HUES48 (cell line): Measurements from ENCODE around the gene BUD13.

Experiments
- H3K27ac ChIP-seq: one replicate; pipeline ENCODE4 v1.7.0; 2013; ENCODE audit warnings: low read depth, low read length, inconsistent platforms
- H3K27me3 ChIP-seq: 2 replicates; pipeline ENCODE4 v1.6.1; 2013; ENCODE audit warnings: mild to moderate bottlenecking, low read length; ENCODE audit not compliant: control insufficient read depth, insufficient read depth
- H3K36me3 ChIP-seq: 2 replicates; pipeline ENCODE4 v1.6.1; 2013; ENCODE audit warnings: low read length; ENCODE audit not compliant: control insufficient read depth, insufficient read depth
- H3K4me1 ChIP-seq: 2 replicates; pipeline ENCODE4 v1.6.1; 2013; ENCODE audit warnings: mild to moderate bottlenecking, low read length; ENCODE audit not compliant: control insufficient read depth, insufficient read depth
- H3K4me3 ChIP-seq: 2 replicates; pipeline ENCODE4 v1.5.1; 2013; ENCODE audit warnings: mild to moderate bottlenecking, low read depth, low read length
- H3K9ac ChIP-seq: 2 replicates; pipeline ENCODE4 v1.6.1; 2013; ENCODE audit warnings: mild to moderate bottlenecking, low read depth, low read length, moderate library complexity
- H3K9me3 ChIP-seq: 2 replicates; pipeline ENCODE4 v1.6.1; 2013; ENCODE audit warnings: low read length; ENCODE audit not compliant: control insufficient read depth, insufficient read depth

Gene BUD13

DNA sequence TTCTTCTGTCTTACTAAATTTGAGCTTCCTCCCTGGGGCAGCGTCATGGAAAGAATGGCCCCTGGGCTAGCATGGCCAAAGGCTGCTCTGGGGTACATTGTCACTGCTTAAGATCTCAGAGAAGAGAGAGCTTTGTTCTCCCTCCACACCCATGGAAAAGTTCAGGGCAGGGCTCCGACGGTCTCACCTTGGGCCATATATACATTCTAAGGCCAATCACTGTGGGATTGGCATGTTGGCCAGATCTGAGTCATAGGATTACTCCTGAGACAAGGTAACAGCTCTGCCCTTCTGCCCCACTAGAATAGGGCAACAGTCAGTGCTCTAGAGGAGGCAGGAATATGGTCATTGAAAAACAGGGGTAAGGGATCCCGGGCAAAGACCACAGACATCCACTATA, 56.2 kb downstream of the BUD13 start:
- no peak overlapping the region for H3K4me3 ChIP-seq
- H3K27ac ChIP-seq, result no peak overlapping the region
- peaks cover 12% of the 10 kb centered on the region for H3K4me1 ChIP-seq
- no peaks in the 10 kb centered on the region for H3K36me3 ChIP-seq
- H3K9me3 ChIP-seq, result no peaks in the 10 kb centered on the region
- no peak overlapping the region for H3K9ac ChIP-seq
- H3K27me3 ChIP-seq, result peaks cover 4% of the 10 kb centered on the region; the same call in 1 of the 2 replicates

DNA sequence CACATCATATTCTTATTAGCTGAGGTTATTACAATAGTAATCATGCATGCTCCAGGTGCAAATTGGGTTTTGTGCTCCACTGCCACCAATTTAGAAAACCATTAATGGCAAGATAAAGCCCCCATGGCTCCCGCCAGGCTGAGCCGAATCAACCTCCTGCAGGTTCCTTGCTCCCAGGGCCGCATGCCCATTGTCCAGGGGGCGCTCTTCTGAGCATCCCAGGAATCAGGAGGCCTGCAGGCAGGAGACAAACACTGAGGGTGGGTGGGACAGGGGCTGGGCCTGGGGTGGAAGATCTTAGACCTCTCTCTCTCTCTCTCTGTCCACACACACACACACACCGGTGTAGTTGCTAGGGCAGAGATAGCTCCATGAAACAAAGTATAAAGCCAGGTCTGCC, 57.4 kb downstream of the BUD13 start:
- Histone ChIP-seq H3K9ac (no peak overlapping the region), H3K27me3 (peaks cover 10% of the 10 kb centered on the region)

DNA sequence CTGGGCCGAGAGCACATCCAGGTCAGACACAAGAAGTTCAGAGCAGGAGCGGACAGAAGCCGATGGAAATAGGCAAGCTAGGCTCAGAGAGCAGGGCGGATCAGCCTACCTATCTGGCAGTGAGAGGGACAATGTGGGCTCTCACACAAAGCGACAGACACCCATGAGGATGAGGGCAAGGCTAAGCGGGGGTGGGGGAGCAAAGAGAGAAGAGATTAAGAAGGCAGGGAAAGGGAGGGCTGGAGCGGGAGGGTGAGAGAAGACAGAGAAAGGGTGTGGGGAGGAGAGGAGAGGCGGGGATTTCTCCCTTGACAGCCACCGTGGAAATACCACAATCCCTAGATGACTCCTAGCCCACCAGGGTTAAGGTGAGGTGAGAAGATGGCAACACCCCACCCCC, 57.9 kb downstream of the BUD13 start:
- H3K27ac ChIP-seq, result no peak overlapping the region
- H3K36me3 ChIP-seq, result no peaks in the 10 kb centered on the region
- no peaks in the 10 kb centered on the region for H3K9me3 ChIP-seq
- H3K27me3 ChIP-seq, result peaks cover 10% of the 10 kb centered on the region
- H3K4me3 ChIP-seq, result no peak overlapping the region
- peaks cover 21% of the 10 kb centered on the region for H3K4me1 ChIP-seq
- no peak overlapping the region for H3K9ac ChIP-seq

More for the DNA sequence above, 57.4 kb downstream of the BUD13 start:
- Histone ChIP-seq H3K4me1 (peaks cover 18% of the 10 kb centered on the region), H3K36me3 (no peaks in the 10 kb centered on the region), H3K27ac (no peak overlapping the region), H3K4me3 (no peak overlapping the region), H3K9me3 (no peaks in the 10 kb centered on the region)

DNA sequence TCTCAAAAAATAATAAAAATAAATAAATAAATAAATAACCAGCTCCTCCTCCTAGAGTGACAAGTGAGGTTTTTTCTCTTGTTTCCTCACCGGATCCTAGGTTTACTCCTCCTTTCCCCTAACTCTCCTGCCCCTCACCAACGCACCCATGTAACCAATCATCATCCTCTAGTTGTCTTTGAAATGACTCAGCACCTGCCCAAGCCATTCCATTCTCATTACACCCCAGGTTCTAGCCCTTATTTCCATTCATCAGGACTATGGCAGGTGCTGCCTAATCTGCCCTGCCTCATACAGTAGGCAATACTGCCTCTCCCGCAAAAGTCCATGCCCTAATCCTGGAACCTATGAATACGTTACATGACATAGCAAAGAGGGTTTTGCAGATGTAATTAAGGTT, 60.4 kb downstream of the BUD13 start:
- Histone ChIP-seq H3K27me3 (peaks cover 23% of the 10 kb centered on the region), H3K27ac (no peak overlapping the region), H3K36me3 (no peaks in the 10 kb centered on the region), H3K4me1 (peaks cover 31% of the 10 kb centered on the region), H3K9ac (no peak overlapping the region), H3K4me3 (no peak overlapping the region), H3K9me3 (no peaks in the 10 kb centered on the region)

DNA sequence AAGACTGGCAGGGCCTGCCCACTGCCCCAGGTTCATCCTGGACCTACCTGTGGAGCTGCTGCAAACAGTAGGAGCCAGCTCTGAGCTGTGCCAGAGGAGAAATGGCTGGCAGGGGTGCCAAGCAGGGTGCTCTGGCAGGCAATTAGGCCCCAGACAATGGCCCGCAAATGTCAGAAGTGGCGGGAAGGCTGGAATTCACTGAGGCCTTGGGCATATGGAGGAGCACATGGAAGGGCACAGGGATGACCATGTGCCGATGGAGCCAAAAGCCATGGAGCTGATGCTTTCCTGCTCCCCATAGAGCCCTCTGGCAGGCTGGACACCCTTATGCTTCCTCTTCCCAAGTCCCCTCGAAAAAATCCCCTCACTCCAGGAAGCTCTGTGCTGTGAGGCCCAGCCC, 62.0 kb downstream of the BUD13 start:
- Histone ChIP-seq H3K9me3 (no peaks in the 10 kb centered on the region), H3K36me3 (no peaks in the 10 kb centered on the region), H3K27ac (no peak overlapping the region), H3K4me1 (peaks cover 30% of the 10 kb centered on the region), H3K27me3 (peaks cover 27% of the 10 kb centered on the region), H3K9ac (no peak overlapping the region), H3K4me3 (no peak overlapping the region)

DNA sequence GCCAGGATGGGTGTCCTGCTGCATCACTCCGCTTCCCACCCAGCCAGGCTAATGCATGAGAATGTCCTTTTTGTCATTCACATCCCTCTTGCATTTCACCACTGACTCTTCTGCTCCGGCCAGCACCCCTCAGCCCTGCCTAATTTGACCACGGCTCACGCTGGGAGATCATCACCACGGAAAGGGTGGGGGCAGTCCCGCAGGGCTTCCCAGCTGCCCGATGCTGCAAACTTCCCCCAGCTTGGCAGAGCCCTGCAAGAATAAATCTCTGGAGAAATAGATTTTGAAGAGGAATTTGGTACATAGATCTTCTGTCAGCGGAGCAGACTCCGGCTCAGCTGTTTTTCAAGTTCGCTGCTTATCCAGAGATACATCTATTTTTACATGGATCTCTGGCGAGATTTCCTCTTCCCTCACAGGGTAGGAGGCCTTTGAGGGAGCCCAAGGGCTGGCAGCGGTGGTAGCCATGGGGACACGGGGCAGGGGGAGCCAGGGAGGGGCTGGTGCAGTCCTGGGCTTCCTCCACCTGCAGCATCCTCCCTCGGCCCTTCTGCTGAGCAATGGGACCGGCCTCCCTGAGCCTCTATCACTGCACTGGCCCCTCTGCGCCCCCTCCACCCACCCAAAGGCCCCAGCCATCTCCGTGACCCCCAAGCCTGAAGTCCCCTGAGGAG, 62.6 kb downstream of the BUD13 start:
- Histone ChIP-seq H3K4me1 (peaks cover 26% of the 10 kb centered on the region), H3K9ac (no peak overlapping the region), H3K4me3 (no peak overlapping the region)

DNA sequence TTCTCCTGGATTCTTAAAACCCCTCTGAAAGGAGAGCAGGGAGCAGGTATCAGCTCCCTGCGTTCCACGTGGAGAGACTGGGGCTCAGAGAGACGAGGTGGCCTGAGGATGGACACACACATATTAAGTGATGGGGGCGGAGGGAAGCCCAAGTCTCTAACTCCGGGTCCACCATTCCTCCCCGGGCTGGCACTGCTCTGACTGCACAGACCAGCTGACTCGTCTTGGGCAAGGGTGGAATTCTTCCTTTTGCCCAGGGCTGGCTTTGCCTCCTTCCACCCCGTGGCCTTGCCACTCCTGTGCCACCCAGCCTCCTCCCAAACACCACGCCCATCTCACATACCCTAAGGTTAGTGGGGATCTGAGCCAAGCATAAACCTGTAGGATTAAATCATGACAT, 65.0 kb downstream of the BUD13 start:
- H3K4me3 ChIP-seq, result no peak overlapping the region
- peaks cover 27% of the 10 kb centered on the region for H3K27me3 ChIP-seq
- H3K9ac ChIP-seq, result no peak overlapping the region
- H3K4me1 ChIP-seq, result peaks cover 28% of the 10 kb centered on the region
- H3K36me3 ChIP-seq, result no peaks in the 10 kb centered on the region
- no peaks in the 10 kb centered on the region for H3K9me3 ChIP-seq
- H3K27ac ChIP-seq, result no peak overlapping the region

More for the DNA sequence above, 62.6 kb downstream of the BUD13 start:
- no peaks in the 10 kb centered on the region for H3K9me3 ChIP-seq
- no peaks in the 10 kb centered on the region for H3K36me3 ChIP-seq
- H3K27me3 ChIP-seq, result peaks cover 27% of the 10 kb centered on the region
- H3K27ac ChIP-seq, result no peak overlapping the region

DNA sequence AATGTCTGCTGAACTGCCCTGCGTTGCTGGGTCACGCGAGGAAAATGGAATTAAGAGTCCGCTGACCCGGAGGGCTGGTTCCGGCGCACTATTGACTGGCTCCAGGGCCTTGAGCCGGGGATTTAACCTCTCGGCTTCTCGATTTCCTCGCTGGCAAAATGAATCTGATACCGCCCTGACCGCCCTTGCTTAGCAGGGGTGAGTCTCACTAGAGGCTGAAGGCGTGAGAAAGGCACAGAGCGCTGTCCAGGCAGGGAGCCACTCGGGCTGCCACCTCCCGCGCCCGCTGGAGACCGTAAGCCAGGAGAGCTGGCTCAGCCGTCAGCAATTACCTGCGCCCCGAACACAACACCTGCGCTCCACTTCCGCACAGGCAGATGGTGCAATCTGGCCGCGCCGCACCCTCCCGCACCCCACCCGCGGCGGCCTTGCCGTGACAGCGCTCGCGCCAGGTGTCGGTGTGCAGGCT, 65.6 kb downstream of the BUD13 start:
- no peaks in the 10 kb centered on the region for H3K36me3 ChIP-seq
- no peak overlapping the region for H3K9ac ChIP-seq
- peaks cover 30% of the 10 kb centered on the region for H3K4me1 ChIP-seq
- no peaks in the 10 kb centered on the region for H3K9me3 ChIP-seq
- H3K27me3 ChIP-seq, result peaks cover 27% of the 10 kb centered on the region
- no peak overlapping the region for H3K27ac ChIP-seq
- H3K4me3 ChIP-seq, result no peak overlapping the region

DNA sequence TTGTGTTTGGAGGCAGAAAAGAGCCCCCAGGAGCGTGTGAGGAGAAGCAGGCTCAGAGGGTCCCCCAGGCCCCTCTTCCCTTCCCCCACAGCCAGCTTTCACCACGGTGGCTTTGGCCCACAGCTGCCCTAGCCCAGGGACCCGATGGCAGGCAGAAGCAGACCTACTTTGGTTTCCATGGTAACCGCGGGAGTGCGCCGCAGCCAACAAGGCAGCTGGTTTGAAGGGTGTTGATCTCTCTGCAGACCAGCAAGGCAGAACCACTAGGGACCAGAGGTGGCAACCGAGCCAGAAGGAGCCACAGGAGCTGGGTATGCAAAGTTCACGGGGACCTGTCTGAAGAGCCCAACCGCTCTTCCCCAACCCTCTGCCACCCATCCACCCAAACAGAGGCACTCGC, 69.4 kb downstream of the BUD13 start:
- no peaks in the 10 kb centered on the region for H3K36me3 ChIP-seq
- no peaks in the 10 kb centered on the region for H3K9me3 ChIP-seq
- peaks cover 15% of the 10 kb centered on the region for H3K4me1 ChIP-seq
- H3K27me3 ChIP-seq, result peaks cover 12% of the 10 kb centered on the region
- H3K9ac ChIP-seq, result no peak overlapping the region
- H3K27ac ChIP-seq, result no peak overlapping the region
- no peak overlapping the region for H3K4me3 ChIP-seq

DNA sequence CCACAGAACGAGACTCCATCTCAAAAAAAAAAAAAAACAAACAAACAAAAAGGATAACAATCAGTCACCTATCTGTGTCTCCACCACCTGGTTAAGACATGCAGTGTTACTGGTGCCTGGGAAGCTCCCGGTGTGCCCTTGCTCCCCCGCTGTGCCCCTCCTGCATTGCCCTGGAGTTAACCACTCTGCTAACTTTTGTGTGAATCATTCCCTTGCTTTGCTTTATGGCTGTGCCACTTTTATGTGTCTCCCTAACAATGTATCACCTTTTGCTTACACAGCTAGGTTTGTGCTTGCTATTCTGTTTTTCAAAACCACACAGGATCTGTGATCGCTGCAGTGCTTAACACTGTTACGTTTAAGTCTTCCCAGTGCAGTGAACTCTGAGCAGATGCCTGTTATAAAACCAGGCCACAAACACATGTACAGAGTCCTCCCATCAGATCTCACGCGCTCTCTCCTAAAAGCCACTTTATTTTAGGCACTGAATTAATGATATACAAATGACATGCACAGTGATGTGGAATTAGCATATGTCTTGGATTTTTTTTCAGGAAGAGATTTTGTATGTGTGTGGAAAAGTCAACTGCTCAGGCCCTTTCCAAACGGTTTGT, 69.9 kb downstream of the BUD13 start:
- Histone ChIP-seq H3K9me3 (no peaks in the 10 kb centered on the region), H3K4me1 (peaks cover 15% of the 10 kb centered on the region), H3K36me3 (no peaks in the 10 kb centered on the region), H3K4me3 (no peak overlapping the region), H3K9ac (no peak overlapping the region), H3K27me3 (peaks cover 8% of the 10 kb centered on the region), H3K27ac (no peak overlapping the region)

DNA sequence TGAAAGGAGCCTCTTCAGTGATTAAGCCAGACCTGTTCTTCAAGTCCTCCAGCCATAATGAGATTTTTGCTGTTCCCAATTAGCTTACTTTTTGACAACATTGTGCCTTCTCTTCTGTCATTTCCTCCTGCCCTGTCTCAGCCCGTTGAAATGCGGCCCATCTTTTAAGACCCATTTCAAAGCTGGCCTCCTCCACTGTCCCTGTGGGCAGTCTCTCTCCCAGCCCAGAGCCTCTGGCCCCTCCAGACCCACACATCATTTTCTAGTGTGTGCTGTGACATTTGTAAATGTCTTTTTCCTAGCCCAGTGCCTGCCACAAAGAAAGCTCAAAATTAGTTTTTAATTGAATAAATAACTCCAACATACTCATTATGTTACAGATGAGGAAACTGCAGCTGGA, 70.9 kb downstream of the BUD13 start:
- H3K4me3 ChIP-seq, result no peak overlapping the region
- H3K36me3 ChIP-seq, result no peaks in the 10 kb centered on the region
- no peak overlapping the region for H3K27ac ChIP-seq
- H3K4me1 ChIP-seq, result peaks cover 13% of the 10 kb centered on the region
- H3K27me3 ChIP-seq, result no peaks in the 10 kb centered on the region
- H3K9me3 ChIP-seq, result no peaks in the 10 kb centered on the region
- no peak overlapping the region for H3K9ac ChIP-seq
